Activated naive CD4-positive, alpha-beta T cell treated with anti-CD3 and anti-CD28 coated beads, Interleukin-2, amount 50 U/mL, for 72 hours (primary cell): ENCODE measurements around the gene LPAR1. TPM values are rescaled to one million over a fixed set of nuclear protein-coding genes. Genes with fewer than 3 reads are reported as not detected.

Experiments used
- ATAC-seq, 2 donors: fragments of 150-1000 bp; cut with Tn5 transposase; 2 replicates each; pipeline ENCODE4 v1.10.0; 2021; ENCODE audit warnings: mild to moderate bottlenecking in 2 of 2, moderate library complexity in 2 of 2
- DNase-seq, 2 donors: peaks; one replicate each; pipeline ENCODE4 v3.0.0; 2021 to 2022; ENCODE audit warnings: low spot score in 2 of 2
- H3K27ac Mint-ChIP-seq, 2 donors: one replicate each; pipeline ENCODE4 v1.8.0; 2022; ENCODE audit warnings: mild to moderate bottlenecking in 2 of 2, mixed read lengths in 2 of 2
- H3K36me3 Mint-ChIP-seq, 2 donors: one replicate each; pipeline ENCODE4 v1.8.0; 2022; ENCODE audit warnings: mixed read lengths in 2 of 2
- H3K9me3 Mint-ChIP-seq, 2 donors: one replicate each; pipeline ENCODE4 v1.8.0; 2022; ENCODE audit warnings: mixed read lengths in 2 of 2
- total RNA-seq, 2 donors: library from RNA; stranded (reverse); gene quantifications; one replicate each; pipeline ENCODE4 v1.2.3, GENCODE V29; 2022

The LPAR1 gene
- total RNA-seq, 2 donors from 2014 or later, result not detected

DNA sequence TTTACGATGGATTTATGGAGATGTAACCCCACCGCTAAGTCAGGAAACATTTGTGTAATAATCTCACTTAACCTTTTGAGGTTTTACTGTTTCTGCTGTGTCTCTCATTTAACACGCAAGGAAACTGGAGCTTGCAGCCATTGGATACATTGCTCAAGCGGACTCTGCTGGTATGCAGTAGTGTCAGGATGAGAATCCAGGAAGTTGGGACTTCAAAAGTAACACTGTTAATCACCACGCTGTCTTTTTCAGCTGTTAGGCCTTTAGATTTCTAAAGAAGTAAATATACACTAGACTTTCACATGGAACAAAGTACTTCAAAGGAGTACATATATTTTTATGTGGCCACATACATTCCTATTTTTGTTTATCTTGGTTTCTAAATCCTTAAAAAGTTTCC lies 114.7 kb downstream of the LPAR1 start:
- DNase-seq, result no peak
- Mint-ChIP-seq H3K27ac (no peak overlapping the region), H3K36me3 (no peaks in the 10 kb centered on the region)

DNA sequence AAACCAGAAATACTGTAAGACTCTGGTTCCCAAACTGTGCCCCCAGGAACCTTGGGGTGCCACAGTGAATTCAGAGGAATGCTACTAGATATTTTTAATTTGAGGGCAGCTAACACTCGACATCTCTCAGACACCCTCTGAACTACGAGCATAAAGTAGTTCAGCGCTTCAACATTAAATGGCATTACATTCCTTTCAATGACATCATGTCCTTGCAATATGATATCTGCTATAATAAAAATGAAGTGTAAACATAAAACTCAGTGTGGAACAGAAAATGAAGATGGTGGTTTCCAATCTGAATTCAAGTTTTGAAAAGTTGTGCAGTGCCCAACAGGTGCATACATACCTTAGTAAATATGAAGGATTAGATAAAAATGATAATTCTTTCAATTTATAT lies 116.1 kb downstream of the LPAR1 start:
- ATAC-seq (no peak), DNase-seq (no peak)
- H3K36me3 Mint-ChIP-seq, result no peaks in the 10 kb centered on the region
- H3K27ac Mint-ChIP-seq, result no peak overlapping the region
- H3K9me3 Mint-ChIP-seq, result no peaks in the 10 kb centered on the region

More for the DNA sequence above, 114.7 kb downstream of the LPAR1 start:
- H3K9me3 Mint-ChIP-seq, result no peaks in the 10 kb centered on the region
- ATAC-seq, result no peak

DNA sequence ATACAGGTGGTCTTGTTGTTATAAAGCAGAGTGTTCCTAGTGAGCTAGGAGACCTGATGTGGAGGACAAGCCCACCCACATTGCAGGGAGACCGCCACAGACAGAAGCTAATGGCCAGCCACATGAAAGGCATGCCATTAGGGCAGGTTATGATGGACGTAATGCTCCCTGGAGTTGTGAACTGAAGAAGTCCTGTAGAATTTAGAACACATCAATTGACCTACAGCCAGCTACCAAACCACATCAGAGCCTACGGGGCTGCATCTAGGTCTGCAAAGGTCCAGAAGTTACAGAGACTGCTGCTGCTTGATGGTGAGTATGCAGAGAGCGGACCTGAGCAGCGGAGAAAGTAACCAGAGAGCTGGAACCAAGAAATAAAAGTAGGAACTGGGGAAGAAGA lies 116.6 kb downstream of the LPAR1 start:
- no peaks in the 10 kb centered on the region for H3K9me3 Mint-ChIP-seq
- no peaks in the 10 kb centered on the region for H3K36me3 Mint-ChIP-seq
- ATAC-seq (no peak), DNase-seq (no peak)
- H3K27ac Mint-ChIP-seq, result no peak overlapping the region

DNA sequence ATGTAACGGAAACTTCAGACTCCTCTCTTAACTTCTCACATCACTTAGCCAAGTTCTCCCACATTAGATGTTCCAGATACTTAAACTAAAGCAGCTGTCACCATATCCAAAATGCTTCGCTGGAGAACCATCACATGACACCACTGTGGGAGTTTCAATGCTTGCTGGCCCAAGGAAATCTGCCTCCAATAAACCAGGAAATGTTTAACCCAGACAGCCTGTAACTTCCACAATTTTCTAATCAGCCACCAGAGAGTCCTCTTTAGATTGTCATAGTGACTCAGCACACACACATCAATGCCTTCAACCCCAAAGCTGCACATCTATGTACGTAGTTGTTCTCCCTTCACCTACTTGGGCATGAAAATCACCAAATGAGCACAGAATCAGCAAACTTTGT lies 118.7 kb downstream of the LPAR1 start:
- ATAC-seq, result no peak

DNA sequence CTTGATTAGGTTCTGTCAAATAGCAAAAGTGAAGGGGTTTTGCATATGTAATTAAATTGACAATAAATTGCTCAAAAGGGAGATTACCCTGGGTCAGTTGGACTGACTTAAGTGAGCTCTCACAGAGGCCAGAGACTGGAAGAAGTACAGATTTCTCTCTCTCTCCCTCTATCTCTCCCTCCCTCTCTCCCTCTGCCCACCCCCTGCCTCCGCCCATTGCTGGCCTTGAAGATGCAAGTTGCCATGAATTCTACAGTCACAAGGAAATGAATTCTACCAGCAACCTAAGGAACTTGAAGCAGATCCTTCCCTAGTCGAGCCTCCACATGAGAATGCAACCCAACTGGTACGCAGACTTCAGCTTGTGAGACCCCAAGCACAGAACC lies 119.2 kb downstream of the LPAR1 start:
- H3K36me3 Mint-ChIP-seq, result no peaks in the 10 kb centered on the region
- H3K9me3 Mint-ChIP-seq, result no peaks in the 10 kb centered on the region
- H3K27ac Mint-ChIP-seq, result no peak overlapping the region
- no peak for ATAC-seq
- DNase-seq, result no peak

More for the DNA sequence above, 118.7 kb downstream of the LPAR1 start:
- H3K36me3 Mint-ChIP-seq, result no peaks in the 10 kb centered on the region
- no peaks in the 10 kb centered on the region for H3K9me3 Mint-ChIP-seq
- DNase-seq, result no peak
- H3K27ac Mint-ChIP-seq, result no peak overlapping the region

DNA sequence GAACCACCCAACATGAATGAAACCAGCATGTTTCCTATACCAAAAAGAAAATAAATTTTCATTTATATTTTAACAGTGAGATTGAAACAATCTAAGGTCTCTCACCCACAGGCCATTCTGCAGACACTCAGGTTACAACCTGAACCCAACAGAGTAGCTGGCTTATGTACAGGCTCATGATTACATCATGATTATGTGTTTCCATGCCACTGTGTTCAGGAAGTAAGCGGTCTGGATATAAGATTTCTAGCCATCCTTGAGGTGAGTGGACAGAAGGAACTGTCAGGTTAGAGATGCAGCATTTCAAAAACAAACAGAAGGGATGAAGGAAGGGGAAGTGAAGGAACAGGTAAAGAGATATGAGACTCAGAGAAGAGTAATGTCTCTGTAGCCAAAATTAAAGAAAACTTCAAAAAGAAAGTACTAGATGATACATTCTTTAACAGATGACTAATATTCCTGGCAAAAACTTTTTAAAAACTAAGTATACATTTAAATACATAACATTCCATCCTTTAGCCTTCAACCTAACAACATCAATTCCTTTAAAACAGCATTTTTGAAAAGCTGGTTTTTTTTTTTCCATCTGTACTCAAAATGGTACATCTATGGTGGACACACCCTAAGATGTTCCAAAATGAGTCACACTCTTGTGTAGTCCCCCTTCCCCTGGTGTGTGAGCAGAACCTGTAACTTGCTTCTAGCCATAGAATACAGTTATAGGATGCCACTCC lies 119.8 kb downstream of the LPAR1 start:
- no peaks in the 10 kb centered on the region for H3K36me3 Mint-ChIP-seq
- no peak for ATAC-seq
- H3K9me3 Mint-ChIP-seq, result no peaks in the 10 kb centered on the region
- DNase-seq, result no peak
- no peak overlapping the region for H3K27ac Mint-ChIP-seq

DNA sequence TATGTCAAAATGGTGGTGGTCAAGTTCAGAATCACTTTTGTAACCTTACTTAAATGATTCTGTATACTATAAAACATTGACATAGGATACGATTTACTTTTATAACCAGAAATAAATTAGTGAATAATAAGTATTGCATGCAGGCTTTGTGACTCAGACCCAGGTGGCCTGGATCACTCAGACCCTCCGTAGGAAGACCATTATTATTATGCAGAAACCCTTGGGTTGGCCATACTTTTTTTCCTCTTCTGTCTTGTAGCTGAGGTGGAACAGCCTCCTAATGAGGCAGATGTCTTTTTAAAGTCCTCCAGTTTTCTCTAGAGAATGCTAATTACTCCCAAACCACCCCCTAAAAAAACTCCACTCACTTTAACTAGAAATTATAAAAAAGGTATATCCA lies 121.9 kb downstream of the LPAR1 start:
- no peak for ATAC-seq
- no peak for DNase-seq
- Mint-ChIP-seq H3K36me3 (no peaks in the 10 kb centered on the region), H3K27ac (peak overlapping the region in 1 of 2 donors; percentile 72), H3K9me3 (no peaks in the 10 kb centered on the region)

DNA sequence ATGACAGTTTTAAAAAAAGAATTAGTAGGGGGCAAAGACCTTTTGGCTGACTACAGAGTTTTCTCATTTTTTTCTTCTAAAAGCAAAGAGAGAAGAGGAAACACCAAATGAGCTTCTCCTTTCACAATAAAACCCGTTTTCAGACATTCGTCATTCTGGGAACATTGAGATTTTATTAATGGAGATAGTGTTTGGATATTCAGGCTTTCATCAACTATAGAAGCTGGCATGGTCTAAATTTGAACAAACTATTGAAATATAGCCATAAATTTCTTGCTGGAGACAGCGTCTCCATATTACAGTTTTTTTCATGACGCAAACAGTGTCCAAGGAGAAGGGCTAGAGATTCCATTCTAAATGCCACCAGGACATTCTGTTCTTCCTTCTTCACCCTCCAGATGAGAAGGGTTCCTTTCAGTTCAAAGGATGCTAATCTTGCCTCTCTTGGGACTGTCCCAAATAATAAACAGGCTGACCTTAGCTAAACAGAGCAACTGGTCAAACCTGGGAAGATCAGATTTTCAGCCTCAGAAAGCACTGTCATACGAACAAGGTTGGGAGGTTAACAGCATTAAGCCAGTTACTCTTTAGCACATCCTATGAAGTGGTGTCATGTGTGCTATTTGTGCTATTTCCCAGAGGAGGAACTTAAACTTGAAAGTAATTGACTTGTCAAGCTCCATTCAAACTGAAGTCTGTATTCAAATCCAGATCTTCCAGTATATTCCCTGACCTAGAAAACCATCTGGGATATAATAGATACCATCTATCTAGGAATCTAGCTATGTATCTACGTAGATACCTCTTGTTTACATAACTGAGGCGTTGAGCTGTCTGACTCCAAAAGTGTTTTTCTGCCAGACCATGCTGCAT lies 125.6 kb downstream of the LPAR1 start:
- Mint-ChIP-seq H3K27ac (no peak overlapping the region), H3K36me3 (no peaks in the 10 kb centered on the region), H3K9me3 (peaks cover 4 to 5% of the 10 kb centered on the region in 2 donors)
- DNase-seq (no peak), ATAC-seq (no peak)

DNA sequence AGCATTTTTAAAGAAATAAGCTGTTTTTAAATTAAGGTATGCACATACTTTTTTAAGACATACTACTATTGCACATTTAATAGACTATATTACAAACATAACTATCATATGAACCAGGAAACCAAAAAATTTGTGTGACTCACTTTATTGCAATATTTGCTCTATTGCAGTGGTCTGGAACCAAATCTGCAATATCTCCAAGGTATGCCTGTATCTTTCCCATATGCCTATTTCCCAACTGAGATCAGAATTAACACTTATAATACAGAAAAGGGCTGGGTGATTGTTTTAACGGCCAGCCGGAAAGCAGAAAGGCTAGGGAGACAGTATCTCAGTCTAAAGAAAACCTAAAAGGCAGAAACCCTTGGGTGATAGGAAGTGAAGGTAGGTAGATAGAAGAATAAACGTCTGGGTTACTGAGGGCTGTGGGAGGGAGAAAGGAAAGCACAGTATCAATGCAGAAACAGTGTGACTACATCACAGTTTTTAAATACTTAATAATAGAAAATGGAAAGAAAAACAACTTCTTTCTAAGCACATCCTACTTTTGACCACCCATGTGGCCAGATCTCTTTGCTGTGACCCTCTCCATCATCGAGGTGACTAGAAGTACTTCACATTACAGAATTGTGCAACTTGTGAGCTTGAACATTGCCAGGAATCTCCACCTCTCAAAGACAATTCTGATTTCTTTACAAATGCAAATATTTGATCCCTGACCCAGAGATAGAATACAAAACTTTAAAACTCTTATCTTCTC lies 126.4 kb downstream of the LPAR1 start:
- no peak for DNase-seq
- peaks cover 4 to 5% of the 10 kb centered on the region in 2 donors for H3K9me3 Mint-ChIP-seq
- no peak for ATAC-seq
- H3K27ac Mint-ChIP-seq, result no peak overlapping the region
- H3K36me3 Mint-ChIP-seq, result no peaks in the 10 kb centered on the region

DNA sequence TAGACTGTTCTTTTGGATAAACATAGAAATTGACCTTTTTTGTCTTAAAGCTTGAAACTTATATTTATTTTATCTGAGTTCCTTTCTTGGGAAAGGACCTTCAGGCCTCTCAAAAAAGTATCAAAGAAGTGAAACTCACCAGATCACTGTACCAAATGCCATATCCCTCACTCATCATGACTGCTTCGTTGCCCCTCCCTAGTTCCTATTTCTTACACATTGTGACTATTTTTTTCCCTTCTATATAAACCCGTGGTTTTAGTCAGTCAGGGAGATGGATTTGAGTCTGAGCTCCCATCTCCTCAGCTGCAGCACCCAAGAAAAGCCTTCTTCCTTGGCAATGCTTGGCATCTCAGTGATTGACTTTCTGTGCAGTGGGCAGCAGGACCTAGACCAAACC lies 129.4 kb downstream of the LPAR1 start:
- no peaks in the 10 kb centered on the region for H3K36me3 Mint-ChIP-seq
- ATAC-seq, result peak in 1 of 2 donors; percentile 30

DNA sequence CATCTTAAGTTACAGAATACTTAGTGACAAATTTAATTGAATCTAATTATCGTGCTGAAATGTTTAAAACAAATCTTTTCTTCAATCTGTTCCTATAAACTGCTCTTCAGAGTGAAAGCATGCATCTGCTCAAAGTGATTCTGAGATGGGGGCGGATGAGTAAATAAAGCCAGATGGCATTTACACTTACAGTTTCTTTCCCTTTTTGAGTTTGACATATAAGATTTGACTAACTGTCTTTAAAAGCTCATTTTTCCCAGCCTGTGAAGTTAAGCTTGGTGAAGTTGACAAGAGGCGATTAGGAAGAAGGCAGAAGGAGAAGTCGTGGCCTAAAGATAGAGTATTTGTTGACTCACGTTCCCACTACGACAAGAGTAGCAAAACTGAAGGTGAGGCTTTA lies 137.4 kb downstream of the LPAR1 start:
- Mint-ChIP-seq H3K9me3 (peaks cover 31 to 33% of the 10 kb centered on the region in 2 donors), H3K27ac (no peak overlapping the region), H3K36me3 (peaks cover 8 to 11% of the 10 kb centered on the region in 2 donors)
- ATAC-seq (no peak), DNase-seq (no peak)

More for the DNA sequence above, 129.4 kb downstream of the LPAR1 start:
- H3K27ac Mint-ChIP-seq, result no peak overlapping the region
- H3K9me3 Mint-ChIP-seq, result peaks cover 4 to 5% of the 10 kb centered on the region in 2 donors
- no peak for DNase-seq

DNA sequence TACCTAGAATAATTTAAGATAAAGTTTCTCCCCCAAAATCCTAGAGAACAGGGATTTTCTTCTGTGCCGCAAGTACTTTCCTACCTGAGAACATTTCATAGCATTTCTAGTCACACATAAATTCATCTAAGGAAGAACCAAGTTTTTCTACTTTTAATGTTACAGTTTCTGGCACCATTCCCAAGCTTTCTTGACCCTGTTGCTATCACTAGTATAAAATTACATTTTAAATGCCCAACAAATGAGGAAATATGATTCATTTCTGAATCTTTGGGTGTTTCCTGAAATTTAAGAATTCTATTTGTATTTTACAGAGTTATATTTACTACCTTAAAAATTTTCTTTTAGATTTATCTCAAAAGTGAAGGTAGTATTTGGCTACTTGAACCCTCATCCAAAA lies 137.8 kb downstream of the LPAR1 start:
- DNase-seq (no peak), ATAC-seq (no peak)
- peaks cover 8 to 11% of the 10 kb centered on the region in 2 donors for H3K36me3 Mint-ChIP-seq
- H3K9me3 Mint-ChIP-seq, result peaks cover 31 to 33% of the 10 kb centered on the region in 2 donors
- no peak overlapping the region for H3K27ac Mint-ChIP-seq

DNA sequence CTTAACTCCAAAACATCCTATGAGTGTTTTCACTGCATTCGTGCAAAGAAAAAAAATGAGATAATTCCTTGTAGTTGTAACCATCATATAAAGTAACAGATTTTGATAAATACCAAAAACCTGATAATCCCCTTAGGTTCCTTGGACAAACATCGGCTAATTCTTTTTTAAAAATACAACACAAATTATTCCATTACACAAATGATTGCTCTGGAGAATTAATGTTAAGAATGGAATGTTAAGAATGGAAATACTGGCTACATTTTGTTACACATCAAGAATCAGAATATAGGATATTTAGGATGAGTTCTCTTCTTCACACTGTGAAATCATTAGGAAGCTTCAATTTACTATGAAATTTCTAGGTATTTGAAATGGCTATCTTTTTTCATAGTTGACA lies 139.4 kb downstream of the LPAR1 start:
- Mint-ChIP-seq H3K27ac (no peak overlapping the region), H3K36me3 (peaks cover 8 to 11% of the 10 kb centered on the region in 2 donors), H3K9me3 (peaks cover 31 to 33% of the 10 kb centered on the region in 2 donors)
- ATAC-seq, result no peak
- DNase-seq, result no peak

DNA sequence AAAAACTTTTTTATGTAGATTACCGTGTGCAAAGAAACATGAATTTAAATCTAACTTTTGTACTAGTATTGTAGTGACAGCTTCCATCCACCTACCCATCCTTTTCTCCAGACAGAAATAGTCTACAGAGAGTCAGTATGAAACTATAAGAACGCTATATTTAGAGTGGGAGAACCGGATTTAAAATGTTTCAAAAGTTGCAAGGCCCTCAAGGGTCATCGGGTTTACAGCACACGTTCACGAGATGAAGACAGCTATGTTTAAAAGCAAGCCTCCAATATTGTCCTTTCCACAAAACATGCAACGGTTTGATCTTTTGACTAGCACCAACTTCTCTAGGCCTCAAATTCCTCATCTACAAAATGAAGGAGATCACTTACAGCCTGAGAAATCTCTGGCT lies 139.9 kb downstream of the LPAR1 start:
- Mint-ChIP-seq H3K27ac (no peak overlapping the region), H3K9me3 (peaks cover 31% of the 10 kb centered on the region in 2 donors), H3K36me3 (peaks cover 8 to 11% of the 10 kb centered on the region in 2 donors)
- DNase-seq, result no peak
- ATAC-seq, result no peak

DNA sequence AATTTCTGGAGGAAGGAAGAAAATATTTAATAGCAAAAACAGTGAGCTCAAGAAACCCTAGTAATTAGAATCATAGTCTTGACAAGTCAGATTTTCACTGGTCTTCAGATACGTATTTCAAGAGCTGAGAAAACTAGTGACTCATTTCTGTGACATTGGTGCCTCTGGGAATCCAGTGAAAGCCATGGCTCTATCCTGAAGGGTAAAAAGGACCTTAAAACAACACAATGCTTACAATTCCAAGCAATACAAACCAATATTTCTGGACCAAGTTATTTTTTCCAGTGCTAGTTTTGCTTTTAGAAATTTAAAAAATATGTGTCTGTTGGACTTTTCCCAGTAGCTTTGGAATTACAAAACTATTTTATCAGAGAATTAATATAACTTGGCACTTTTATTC lies 140.3 kb downstream of the LPAR1 start:
- DNase-seq (no peak), ATAC-seq (no peak)
- Mint-ChIP-seq H3K27ac (no peak overlapping the region), H3K9me3 (peaks cover 27 to 29% of the 10 kb centered on the region in 2 donors), H3K36me3 (peaks cover 8 to 11% of the 10 kb centered on the region in 2 donors)

DNA sequence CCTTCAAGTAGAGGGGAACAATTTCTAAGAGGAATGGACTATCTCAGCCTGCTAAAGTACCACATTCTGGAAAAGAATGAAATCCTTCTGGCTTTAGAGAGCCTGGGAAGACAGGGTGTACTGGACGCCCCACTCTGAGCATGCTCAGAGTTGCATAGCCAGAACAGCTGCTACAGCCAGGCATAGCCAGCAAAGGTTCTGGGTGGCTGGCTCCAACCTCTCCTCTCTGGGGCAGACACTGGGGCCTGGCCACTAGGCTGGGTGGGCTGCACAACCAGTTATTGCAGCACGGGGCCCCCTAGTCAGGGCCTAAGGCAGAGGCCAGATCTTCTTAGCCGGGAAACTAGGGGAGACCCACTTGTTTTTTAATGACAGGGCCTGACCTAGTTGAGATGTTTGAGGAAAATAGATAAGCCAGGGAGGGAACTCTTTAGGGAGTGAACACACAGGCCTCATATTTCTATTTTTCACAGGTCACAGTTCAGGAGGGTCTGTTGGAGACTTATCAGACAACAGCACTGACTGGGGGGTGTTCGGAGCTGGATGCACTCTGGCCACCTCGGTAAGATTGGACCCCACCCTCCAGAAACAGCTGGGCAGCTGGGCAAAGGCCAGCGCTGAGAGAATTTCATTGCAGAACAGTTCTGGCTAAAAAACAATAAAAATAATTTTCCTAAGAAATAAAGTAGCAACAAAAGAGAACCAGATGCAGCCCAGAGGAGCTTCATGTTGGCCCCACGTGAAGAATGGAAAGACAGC lies 142.9 kb downstream of the LPAR1 start:
- no peak for ATAC-seq
- no peak overlapping the region for H3K27ac Mint-ChIP-seq
- peaks cover 12 to 18% of the 10 kb centered on the region in 2 donors for H3K9me3 Mint-ChIP-seq
- H3K36me3 Mint-ChIP-seq, result peaks cover 0 to 4% of the 10 kb centered on the region in 2 donors
- DNase-seq, result no peak
